ENCODE measurements around the gene DUSP10. TPM values are rescaled to one million over a fixed set of nuclear protein-coding genes. Genes with fewer than 3 reads are reported as not detected.

DUSP10 gene
- total RNA-seq, 2 experiments from 2014 or later = 10.8 to 12.9 TPM

- no peak overlapping the region for H3K4me3 Mint-ChIP-seq
- POLR2A ChIA-PET = interaction anchor here (1.6 to 8.2 kb wide), 4 partner anchors 16 to 66 kb away, joined by 4 to 52 read pairs (median 6); partner anchors contain the start of gene DUSP10
- no peaks in the 10 kb centered on the region for H3K27me3 Mint-ChIP-seq
- ATAC-seq (no peak), DNase-seq (no peak)
- H3K4me1 Mint-ChIP-seq (ENCODE audit: low read depth) = peaks cover 86% of the 10 kb centered on the region
- intact Hi-C loops (cut with micrococcal nuclease) = loop anchor here (2.0 to 10.0 kb wide), 4 partner anchors 15 to 267 kb away; no protein-coding TSS in a partner anchor
- CTCF ChIA-PET = interaction anchor here (1.3 to 1.5 kb wide), 2 partner anchors 10 to 30 kb away, joined by 3 to 5 read pairs; partner anchors contain the start of gene DUSP10
- H3K36me3 Mint-ChIP-seq (ENCODE audit: low read depth) = peaks cover 24% of the 10 kb centered on the region
- no peak for TF ChIP-seq CTCF (IDR thresholded peaks at IDR 0.05)
- H3K27ac Mint-ChIP-seq = peak overlapping the region; percentile 90
- peaks cover 5% of the 10 kb centered on the region for H3K9me3 Mint-ChIP-seq
These were observed 30.2 kb downstream of the DUSP10 start for GRCh38 chr1:221711656-221712055.

- ATAC-seq (no peak), DNase-seq (no peak)
- Mint-ChIP-seq H3K27ac (peak overlapping the region; percentile 90), H3K4me1 (ENCODE audit: low read depth) (peaks cover 84% of the 10 kb centered on the region), H3K27me3 (no peaks in the 10 kb centered on the region), H3K9me3 (peaks cover 5% of the 10 kb centered on the region), H3K36me3 (ENCODE audit: low read depth) (peaks cover 24% of the 10 kb centered on the region), H3K4me3 (no peak overlapping the region)
- POLR2A ChIA-PET = interaction anchor here (1.2 to 8.2 kb wide), 5 partner anchors 16 to 67 kb away, joined by 3 to 52 read pairs (median 5); partner anchors contain the start of gene DUSP10
- CTCF ChIA-PET = no interaction called here
- TF ChIP-seq CTCF (IDR thresholded peaks at IDR 0.05) = no peak
- intact Hi-C loops (cut with micrococcal nuclease) = loop anchor here (10.0 kb wide), 1 partner anchor 266 kb away; no protein-coding TSS in a partner anchor
These were observed 30.8 kb downstream of the DUSP10 start for GRCh38 chr1:221711063-221711577.

GRCh38 chr1:221709854-221710253 is 32.0 kb downstream of the DUSP10 start:
- ATAC-seq = no peak
- Mint-ChIP-seq H3K4me3 (no peak overlapping the region), H3K27me3 (no peaks in the 10 kb centered on the region), H3K36me3 (ENCODE audit: low read depth) (peaks cover 31% of the 10 kb centered on the region), H3K9me3 (peaks cover 5% of the 10 kb centered on the region), H3K4me1 (ENCODE audit: low read depth) (peaks cover 72% of the 10 kb centered on the region), H3K27ac (no peak overlapping the region)
- DNase-seq = no peak
- CTCF ChIA-PET = interaction anchor here (0.9 to 1.2 kb wide), 2 partner anchors 9 to 299 kb away, joined by 3 read pairs; no protein-coding TSS in a partner anchor
- POLR2A ChIA-PET = interaction anchor here (1.2 to 8.2 kb wide), 3 partner anchors 32 to 68 kb away, joined by 3 to 52 read pairs (median 6); partner anchors contain the start of gene DUSP10
- no peak for TF ChIP-seq CTCF (IDR thresholded peaks at IDR 0.05)
- intact Hi-C loops (cut with micrococcal nuclease) = loop anchor here (10.0 kb wide), 1 partner anchor 265 kb away; no protein-coding TSS in a partner anchor

- no peaks in the 10 kb centered on the region for H3K9me3 Mint-ChIP-seq
These were observed 32.9 kb downstream of the DUSP10 start for GRCh38 chr1:221708987-221709386.

More at GRCh38 chr1:221708987-221709386, 32.9 kb downstream of the DUSP10 start:
- DNase-seq = peak; percentile 61
- no peak for TF ChIP-seq CTCF (IDR thresholded peaks at IDR 0.05)
- ATAC-seq = no peak
- ChIA-PET CTCF (interaction anchor here (0.5 to 1.7 kb wide), 7 partner anchors 9 to 300 kb away, joined by 3 to 9 read pairs (median 3); partner anchors contain the start of gene DUSP10), POLR2A (interaction anchor here (1.6 to 8.2 kb wide), 2 partner anchors 20 to 33 kb away, joined by 4 to 52 read pairs; partner anchors contain the start of gene DUSP10)
- Mint-ChIP-seq H3K27me3 (no peaks in the 10 kb centered on the region), H3K4me3 (no peak overlapping the region), H3K27ac (peak overlapping the region; percentile 90), H3K36me3 (ENCODE audit: low read depth) (peaks cover 30% of the 10 kb centered on the region), H3K4me1 (ENCODE audit: low read depth) (peaks cover 63% of the 10 kb centered on the region)
- intact Hi-C loops (cut with micrococcal nuclease) = loop anchor here (1.0 kb wide), 1 partner anchor 33 kb away; the partner anchor contains the start of gene DUSP10
